Lung (tissue), 12 donors: ENCODE data around the gene MRPL41. TPM values are rescaled to one million over a fixed set of nuclear protein-coding genes. Genes with fewer than 3 reads are reported as not detected.
A peak's percentile ranks its signal among the peaks of the same experiment; 100 is the strongest.
"Not testable (repeated sequence)": the region's sequence is repeated elsewhere in the genome, so short reads cannot be mapped to it uniquely, and the experiment has no call there.

Experiments
- ATAC-seq: fragments of 200-7000 bp; cut with Tn5 transposase; one replicate; pipeline ENCODE4 v1.9.1; 2020; ENCODE audit warnings: moderate number of reproducible peaks; ENCODE audit not compliant: insufficient read depth, low FRiP score
- DNase-seq, 3 donors: peaks; one replicate each; pipeline ENCODE4 v3.0.0-alpha.2; 2013 to 2017
- H3K27ac ChIP-seq, 2 donors: one replicate each; pipeline ENCODE4 v1.5.1; 2013; ENCODE audit warnings: mild to moderate bottlenecking in 2 of 2, moderate library complexity in 2 of 2, control low read depth in 1 of 2, inconsistent platforms in 1 of 2, low read depth in 1 of 2, low read length in 1 of 2
- H3K27me3 ChIP-seq, 3 donors: one replicate each; pipeline ENCODE4 v1.5.1; 2013; ENCODE audit warnings: low read length in 2 of 3; ENCODE audit not compliant: control insufficient read depth in 3 of 3, insufficient read depth in 3 of 3
- H3K36me3 ChIP-seq, 4 donors: one replicate each; pipeline ENCODE4 v1.5.1; 2013; ENCODE audit warnings: low read length in 4 of 4, mild to moderate bottlenecking in 1 of 4, moderate library complexity in 1 of 4; ENCODE audit not compliant: control insufficient read depth in 4 of 4, insufficient read depth in 4 of 4
- H3K4me1 ChIP-seq, 5 donors: one replicate each; pipeline ENCODE4 v1.5.1; 2013; ENCODE audit warnings: low read length in 5 of 5, mild to moderate bottlenecking in 2 of 5, moderate library complexity in 1 of 5; ENCODE audit not compliant: control insufficient read depth in 5 of 5, insufficient read depth in 5 of 5
- H3K4me3 ChIP-seq: one replicate; pipeline ENCODE4 v1.5.1; 2013; ENCODE audit warnings: mild to moderate bottlenecking, control low read depth, moderate library complexity
- H3K9ac ChIP-seq, 2 donors: one replicate each; pipeline ENCODE4 v1.5.1; 2013; ENCODE audit warnings: low read length in 2 of 2, control low read depth in 1 of 2; ENCODE audit not compliant: insufficient read depth in 1 of 2
- H3K9me3 ChIP-seq, 4 donors: one replicate each; pipeline ENCODE4 v1.5.1; 2013; ENCODE audit warnings: low read length in 3 of 4, mild to moderate bottlenecking in 1 of 4, moderate library complexity in 1 of 4; ENCODE audit not compliant: control insufficient read depth in 4 of 4, insufficient read depth in 3 of 4
- WGBS, 2 donors: extraction: QIAGEN DNeasy Blood & Tissue Kit; methylation state at CpG; one replicate each; pipeline ENCODE4 v1.1.7; 2013; 5-methylcytosine and 5-hydroxymethylcytosine counted together
- polyA plus RNA-seq, 2 donors: library from polyadenylated mRNA; stranded (reverse); fragments of 200-250 nt; gene quantifications; one replicate each; pipeline ENCODE4 v1.2.1, GENCODE V29; 2013
- total RNA-seq, 2 donors: library from RNA; depleted of rRNA in 1 of 2; stranded (reverse); fragments of >200 nt in 1 of 2; gene quantifications; one replicate each; pipeline ENCODE4 v1.2.1, GENCODE V29; 2014 to 2021
- TF ChIP-seq, protein P1 (sequence below): IDR thresholded peaks from 2 replicates; pipeline ENCODE4 v1.5.1; 2012; ENCODE audit warnings: mild to moderate bottlenecking; ENCODE audit errors: control extremely low read depth, extremely low read depth
- donor health status: control.
- donor health status: control.
- donor health status: Bipolar disorder and iron deficiency.
- donor health status: healthy.
- donor health status: DM: yes; HTN: yes; CAD: no.

Gene MRPL41
- total and polyA plus RNA-seq, 4 donors = 24.2 to 110 (median 53.3) TPM

DNA sequence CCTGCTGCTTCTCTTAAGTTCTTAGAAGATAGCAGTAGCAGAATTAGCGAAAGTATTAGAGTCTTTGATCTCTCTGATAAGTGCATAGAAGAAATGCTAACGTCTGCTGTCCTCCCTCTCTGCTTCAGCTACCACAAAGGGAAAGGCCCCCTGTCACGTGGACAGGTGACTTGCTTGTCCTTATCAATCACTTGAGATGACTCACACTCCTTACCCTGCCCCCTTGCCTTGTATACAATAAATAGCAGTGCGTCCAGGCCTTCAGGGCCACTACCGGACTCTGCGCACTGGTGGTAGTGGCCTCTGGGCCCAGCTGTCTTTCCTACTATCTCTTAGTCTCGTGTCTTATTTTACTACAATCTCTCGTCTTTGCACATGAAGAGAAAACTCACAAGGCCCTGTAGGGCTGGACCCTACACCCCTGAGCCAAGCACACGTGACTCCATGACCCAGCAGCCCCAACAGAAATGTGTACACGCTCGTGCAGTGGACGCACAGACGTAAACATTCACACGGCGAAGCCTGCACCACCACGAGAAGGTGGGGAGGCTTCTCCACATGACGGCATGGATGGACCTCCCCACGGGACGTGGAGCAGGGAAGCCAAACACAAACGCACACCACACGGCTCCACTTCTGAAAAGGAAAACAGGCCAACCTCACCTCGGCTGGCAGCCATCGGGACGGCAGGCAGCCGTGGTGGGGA lies 39.8 kb upstream of the MRPL41 start:
- ATAC-seq (no peak), DNase-seq (peak in 1 of 3 donors; percentile 4)
- Histone ChIP-seq H3K4me3 (no peak overlapping the region), H3K4me1 (no peaks in the 10 kb centered on the region), H3K36me3 (peaks cover 0 to 4% (median 0%) of the 10 kb centered on the region in 4 donors), H3K27me3 (no peaks in the 10 kb centered on the region), H3K27ac (no peak overlapping the region), H3K9ac (no peak overlapping the region), H3K9me3 (no peaks in the 10 kb centered on the region)
- TF ChIP-seq, protein P1, sequence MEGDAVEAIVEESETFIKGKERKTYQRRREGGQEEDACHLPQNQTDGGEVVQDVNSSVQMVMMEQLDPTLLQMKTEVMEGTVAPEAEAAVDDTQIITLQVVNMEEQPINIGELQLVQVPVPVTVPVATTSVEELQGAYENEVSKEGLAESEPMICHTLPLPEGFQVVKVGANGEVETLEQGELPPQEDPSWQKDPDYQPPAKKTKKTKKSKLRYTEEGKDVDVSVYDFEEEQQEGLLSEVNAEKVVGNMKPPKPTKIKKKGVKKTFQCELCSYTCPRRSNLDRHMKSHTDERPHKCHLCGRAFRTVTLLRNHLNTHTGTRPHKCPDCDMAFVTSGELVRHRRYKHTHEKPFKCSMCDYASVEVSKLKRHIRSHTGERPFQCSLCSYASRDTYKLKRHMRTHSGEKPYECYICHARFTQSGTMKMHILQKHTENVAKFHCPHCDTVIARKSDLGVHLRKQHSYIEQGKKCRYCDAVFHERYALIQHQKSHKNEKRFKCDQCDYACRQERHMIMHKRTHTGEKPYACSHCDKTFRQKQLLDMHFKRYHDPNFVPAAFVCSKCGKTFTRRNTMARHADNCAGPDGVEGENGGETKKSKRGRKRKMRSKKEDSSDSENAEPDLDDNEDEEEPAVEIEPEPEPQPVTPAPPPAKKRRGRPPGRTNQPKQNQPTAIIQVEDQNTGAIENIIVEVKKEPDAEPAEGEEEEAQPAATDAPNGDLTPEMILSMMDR = no peak
- 85 to 92% methylated on average over 25 of the region's 25 CpGs for WGBS, 2 donors

DNA sequence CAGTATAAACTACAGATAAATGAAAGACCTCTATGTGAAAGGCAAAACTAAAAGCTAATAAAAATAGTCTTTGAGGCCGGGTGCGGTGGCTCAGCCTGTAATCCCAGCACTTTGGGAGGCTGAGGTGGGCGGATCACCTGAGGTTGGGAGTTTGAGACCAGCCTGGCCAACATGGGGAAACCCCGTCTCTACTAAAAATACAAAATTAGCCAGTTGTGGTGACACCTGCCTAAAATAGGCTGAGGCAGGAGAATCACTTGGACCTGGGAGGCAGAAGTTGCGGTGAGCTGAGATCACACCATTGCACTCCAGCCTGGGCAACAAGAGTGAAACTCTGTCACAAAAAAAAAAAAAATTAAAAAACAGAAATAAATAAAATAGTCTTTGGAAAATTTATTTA lies 38.5 kb upstream of the MRPL41 start:
- 89 to 94% methylated on average over 5 of the region's 5 CpGs for WGBS, 2 donors
- not testable (repeated sequence) for ATAC-seq, H3K27me3 ChIP-seq

DNA sequence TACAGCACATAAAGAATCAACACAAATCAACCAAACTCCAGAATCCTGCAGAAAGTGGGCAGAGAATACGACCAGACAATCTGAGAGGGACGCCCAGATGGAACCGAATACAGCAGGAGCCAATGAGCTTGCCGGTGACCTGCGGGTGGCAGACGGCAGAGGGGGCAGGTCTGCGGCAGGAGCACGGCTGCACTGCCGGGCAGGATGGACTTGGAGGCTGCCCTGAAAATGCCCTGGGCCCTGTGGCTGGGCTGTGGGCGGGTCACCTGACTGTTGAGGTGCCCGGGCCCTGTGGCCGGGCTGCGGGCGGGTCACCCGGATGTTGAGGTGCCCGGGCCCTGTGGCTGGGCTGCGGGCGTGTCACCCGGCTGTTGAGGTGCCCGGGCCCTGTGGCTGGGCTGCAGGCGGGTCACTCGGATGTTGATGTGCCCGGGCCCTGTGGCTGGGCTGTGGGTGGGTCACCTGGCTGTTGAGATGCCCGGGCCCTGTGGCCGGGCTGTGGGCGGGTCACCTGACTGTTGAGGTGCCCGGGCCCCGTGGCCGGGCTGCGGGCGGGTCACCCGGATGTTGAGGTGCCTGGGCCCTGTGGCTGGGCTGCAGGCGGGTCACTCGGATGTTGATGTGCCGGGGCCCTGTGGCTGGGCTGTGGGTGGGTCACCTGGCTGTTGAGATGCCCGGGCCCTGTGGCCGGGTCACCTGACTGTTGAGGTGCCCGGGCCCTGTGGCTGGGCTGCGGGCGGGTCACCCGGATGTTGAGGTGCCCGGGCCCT lies 37.7 kb upstream of the MRPL41 start:
- H3K9ac ChIP-seq, H3K9me3 ChIP-seq, H3K27me3 ChIP-seq, H3K4me3 ChIP-seq, H3K4me1 ChIP-seq, H3K36me3 ChIP-seq, ATAC-seq, DNase-seq, H3K27ac ChIP-seq: not testable (repeated sequence)
- 89 to 90% methylated on average over 39 to 42 of the region's 42 CpGs for WGBS, 2 donors

More for the DNA sequence above, 38.5 kb upstream of the MRPL41 start:
- H3K27ac ChIP-seq, H3K9ac ChIP-seq, H3K4me1 ChIP-seq, DNase-seq, H3K36me3 ChIP-seq, H3K4me3 ChIP-seq, H3K9me3 ChIP-seq: not testable (repeated sequence)

DNA sequence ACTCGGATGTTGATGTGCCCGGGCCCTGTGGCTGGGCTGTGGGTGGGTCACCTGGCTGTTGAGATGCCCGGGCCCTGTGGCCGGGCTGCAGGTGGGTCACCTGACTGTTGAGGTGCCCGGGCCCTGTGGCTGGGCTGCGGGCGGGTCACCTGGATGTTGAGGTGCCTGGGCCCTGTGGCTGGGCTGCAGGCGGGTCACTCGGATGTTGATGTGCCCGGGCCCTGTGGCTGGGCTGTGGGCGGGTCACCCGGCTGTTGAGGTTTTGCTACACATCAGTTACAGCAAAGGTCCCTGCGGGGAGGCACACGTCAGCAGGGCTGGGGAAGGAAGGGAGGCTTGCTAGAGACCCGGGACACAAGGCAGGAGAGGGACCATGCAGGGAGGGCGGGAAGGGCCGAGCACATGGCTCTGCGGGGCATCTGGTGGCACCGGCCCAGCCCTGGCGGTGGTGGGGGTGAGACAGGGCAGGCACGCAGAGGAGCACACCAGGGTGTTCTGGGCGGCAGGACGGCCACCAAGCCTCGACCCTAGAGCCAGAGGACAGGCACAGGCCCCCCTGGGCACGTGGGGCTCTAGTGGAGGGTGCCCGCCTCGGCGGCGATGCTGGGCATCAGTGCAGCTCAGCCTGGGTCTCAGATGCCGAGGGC lies 36.9 kb upstream of the MRPL41 start:
- peaks cover 0 to 8% (median 0%) of the 10 kb centered on the region in 4 donors for H3K36me3 ChIP-seq
- H3K4me1 ChIP-seq = no peaks in the 10 kb centered on the region
- DNase-seq (peak in 1 of 3 donors; percentile 9), ATAC-seq (no peak)
- no peak overlapping the region for H3K9ac ChIP-seq
- H3K4me3 ChIP-seq = no peak overlapping the region
- H3K9me3 ChIP-seq = no peaks in the 10 kb centered on the region
- TF ChIP-seq, protein P1 = no peak
- no peak overlapping the region for H3K27ac ChIP-seq
- 91 to 96% methylated on average over 21 to 30 of the region's 30 CpGs for WGBS, 2 donors
- H3K27me3 ChIP-seq = no peaks in the 10 kb centered on the region
